GM18873 (cell line): ENCODE measurements around the gene LY6G6C.

ENCODE experiments used
- ATAC-seq: cut with Tn5 transposase; IDR thresholded peaks from one replicate; pipeline ENCODE4 v1.9.1; 2021; ENCODE audit warnings: mild to moderate bottlenecking, moderate library complexity, moderate number of reproducible peaks; ENCODE audit not compliant: unreplicated experiment, low FRiP score

Gene LY6G6C, protein sequence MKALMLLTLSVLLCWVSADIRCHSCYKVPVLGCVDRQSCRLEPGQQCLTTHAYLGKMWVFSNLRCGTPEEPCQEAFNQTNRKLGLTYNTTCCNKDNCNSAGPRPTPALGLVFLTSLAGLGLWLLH

DNA sequence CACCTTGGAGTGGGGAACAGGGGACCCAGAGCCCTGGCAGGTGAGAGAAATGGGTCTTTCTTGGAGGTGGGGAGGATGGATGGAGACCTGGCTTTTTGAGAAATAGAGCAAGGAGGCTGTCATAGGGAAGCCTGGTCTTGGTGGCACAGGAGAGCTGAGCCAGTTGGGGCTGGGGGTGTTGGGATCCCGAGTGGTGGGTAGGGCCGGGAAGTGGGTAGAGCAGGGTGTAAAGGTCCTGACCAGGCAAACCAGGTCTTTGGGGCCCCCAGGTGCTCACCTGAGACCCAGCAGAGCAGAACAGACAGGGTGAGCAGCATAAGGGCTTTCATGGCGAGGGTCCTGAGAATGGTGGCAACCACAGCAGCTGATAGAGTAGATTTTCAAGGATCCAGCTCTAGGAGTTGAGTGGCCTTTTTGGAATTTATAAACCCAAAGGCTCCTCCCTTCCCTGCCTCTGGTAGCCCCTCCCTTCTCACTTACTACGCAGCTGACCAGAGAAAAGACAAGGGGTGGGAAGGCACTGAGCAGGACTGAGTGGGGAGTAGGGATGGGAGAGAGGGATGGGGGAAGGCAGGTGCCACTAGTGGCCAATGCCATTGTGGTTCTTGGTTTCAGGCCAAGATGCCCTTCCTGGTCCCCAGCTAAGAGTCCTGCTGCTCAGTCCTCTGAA lies at the start of gene LY6G6C:
TSS of gene LY6G6C (minus strand) at position 396 of the 670 bp plus-strand sequence. CDS start at position 329, 67 bp downstream.
- no peak for ATAC-seq

DNA sequence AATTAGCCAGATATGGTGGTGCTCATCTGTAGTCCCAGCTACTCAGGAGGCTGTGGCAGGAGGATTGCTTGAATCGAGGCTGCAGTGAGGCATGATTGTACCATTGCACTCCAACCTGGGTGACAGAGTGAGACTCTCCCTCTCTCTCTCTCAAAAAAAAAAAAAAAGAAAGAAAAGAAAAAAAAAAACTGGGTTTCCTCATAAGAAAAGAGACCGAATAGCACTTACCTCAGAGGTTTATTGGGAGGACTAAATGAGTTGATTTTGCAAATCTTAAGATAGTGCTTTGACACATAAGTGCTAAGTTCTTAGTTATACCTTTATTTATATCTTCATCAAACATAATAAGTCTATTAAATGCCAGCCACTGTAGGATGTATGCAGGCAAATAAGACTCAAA lies 49.3 kb upstream of the LY6G6C start:
- no peak for ATAC-seq

DNA sequence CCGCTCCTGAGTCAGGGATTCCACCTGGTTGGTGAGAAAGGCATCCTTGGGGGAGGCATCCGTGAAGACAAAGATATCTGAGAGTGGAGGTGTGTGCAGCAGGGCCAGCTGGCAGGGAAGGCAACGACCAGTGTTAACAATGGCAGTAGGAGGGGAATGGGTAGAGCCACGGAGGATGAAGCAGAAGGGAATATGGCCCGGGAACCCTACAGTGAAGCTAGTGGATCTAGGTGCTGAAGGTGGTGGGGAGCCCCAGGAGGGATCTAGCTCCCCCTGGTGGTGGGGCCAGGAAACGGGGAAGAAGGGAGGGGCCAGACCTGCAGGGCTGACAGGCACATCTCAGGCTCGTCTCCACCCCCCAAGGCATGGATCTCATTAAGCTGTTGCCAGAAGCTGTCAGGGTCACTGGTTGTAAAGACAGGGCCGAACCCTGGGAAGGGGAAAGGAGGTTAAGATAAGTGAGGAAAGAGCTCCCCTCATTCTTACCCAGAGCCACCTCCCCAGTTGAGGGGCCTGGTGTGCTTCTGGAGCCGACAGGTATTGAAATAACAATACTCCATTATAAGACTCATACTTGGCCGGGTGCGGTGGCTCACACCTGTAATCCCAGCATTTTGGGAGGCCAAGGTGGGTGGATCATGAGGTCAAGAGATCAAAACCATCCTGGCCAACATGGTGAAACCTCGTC lies 48.3 kb upstream of the LY6G6C start:
- ATAC-seq: no peak

DNA sequence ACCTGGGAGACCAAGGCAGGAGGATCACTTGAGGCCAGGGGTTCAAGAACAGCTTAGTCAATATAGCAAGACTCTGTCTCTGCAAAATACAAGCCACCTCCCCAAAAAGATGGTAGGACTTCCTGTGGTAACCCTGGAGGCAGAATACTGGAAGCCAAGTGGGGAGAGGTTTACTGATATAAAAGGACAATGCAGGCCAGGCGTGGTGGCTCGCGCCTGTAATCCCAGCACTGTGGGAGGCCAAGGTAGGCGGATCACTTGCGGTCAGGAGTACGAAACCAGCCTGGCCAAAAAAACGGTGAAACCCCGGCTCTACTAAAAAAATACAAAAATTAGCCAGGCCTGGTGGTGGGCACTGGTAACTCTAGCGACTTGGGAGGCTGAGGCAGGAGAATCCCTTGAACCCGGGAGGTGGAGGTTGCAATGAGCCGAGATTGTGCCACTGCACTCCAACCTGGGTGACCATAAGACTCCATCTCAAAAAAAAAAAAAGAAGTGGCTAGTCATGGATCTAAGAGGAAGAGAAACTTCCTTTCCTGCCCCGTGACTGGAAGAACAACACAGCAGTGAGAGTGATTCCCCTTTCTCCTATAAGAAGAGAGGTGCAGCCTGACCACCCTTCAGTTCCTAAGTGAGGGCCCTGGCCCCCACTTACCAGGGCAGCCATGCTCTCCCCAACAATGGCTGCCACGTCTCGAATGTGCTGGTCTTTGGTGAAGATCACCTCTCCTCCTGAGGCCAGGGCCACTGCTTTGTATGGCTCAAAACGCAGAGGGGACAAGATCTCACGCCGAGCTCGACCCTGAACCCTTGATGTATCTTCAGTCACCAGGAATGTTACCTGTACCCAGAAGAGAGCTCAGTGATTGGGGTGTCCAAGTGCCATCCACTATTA lies 47.1 kb upstream of the LY6G6C start:
- no peak for ATAC-seq

DNA sequence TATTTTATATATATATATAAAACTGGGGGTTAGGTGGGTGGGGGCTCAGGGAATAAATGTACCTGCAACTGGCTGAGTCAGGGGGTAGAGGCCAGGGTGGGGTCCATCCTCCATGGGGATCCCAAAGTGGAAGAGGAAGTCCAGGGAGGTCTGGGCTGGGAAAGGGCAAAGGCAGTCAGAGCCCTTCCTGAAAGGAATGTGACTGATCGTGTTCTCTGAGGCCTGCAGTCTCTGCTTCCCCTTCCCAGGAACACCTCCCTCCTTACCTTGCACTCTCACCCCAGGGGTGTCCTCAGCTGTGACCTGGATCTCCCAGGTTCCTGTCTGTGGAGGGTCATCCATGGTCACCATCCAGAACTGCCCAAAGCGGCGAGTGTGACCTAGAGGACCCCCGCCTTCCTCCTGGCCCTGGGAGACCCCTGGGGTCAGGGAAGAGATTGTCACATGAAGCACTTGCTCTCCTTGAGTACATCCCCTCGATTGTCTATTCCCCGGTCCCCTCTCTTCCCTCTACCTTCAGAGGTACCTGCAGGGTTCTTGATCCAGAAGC lies 45.6 kb upstream of the LY6G6C start:
- no peak for ATAC-seq

- no peak for ATAC-seq
Observed at GRCh38 chr6:31765910-31766794, 44.6 kb upstream of the LY6G6C start.

DNA sequence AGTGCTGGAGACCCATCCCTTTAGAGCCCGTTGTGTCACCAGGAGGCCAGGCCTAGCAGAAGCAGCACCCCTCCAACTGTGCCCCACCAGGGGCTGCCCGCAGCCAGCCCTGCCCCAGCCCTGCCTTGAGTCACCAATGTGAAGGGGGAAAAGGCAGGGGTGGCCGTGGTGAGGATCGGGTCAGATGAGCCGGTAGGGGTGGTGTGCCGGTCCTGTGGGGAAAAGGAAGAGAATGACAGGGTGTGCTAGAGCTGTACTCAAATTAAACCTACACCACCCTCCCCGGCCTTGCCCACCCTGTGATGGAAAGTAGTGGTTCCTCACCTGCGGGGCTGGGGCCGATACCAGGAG lies 44.0 kb upstream of the LY6G6C start:
- no peak for ATAC-seq

GRCh38 chr6:31764198-31764597 lies 42.7 kb upstream of the LY6G6C start:
- ATAC-seq: no peak

DNA sequence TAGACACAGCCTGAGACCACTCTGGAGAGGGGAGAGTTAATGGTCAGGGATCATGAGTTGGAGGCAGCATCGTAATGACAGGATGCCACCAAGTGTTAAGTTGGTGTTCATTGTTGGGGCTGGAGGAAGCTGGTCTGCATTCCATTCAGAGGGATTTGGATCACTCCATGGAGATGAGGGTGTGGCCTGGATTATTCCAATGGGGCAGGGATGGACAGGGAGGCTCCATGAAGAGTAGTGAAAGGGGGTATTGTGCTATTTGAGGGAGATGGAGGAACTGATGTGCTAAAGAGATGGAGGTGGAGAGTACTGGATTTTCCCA lies 42.0 kb upstream of the LY6G6C start:
- ATAC-seq: no peak

DNA sequence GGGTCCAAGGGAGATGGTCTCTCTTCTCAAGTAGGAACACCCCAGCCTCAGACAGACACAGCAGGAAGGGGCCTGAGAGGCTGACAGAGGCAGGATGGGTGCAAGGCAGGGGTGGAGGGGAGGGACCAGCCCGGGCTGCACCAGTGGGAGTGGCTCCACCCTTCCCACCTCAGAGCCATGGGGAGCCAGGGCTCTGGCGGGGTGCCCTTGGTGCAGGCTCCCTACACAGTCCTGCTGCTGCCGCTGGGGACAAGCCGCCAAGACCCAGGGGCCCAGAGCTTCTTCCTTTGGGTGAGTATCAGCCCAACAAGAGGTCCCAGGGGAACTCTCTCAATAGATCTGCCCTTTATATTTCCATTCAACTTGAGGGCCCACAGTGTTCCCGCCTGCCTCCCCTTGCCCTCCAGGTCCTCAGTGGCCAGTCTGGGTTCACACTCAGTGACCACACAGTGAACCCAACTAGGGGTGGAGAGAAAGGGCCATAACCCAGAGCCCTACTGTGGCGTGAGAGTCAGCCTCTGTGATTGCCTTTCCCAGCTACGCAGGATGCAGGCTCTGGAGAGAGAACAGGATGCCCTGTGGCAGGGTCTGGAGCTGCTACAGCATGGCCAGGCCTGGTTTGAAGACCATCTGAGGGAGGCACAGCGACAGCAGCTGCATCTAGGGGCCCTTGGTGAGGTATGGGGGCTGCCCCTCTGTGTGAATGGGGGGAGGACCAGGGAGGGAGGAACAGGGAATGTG lies 41.5 kb upstream of the LY6G6C start:
- no peak for ATAC-seq

GRCh38 chr6:31762356-31762755 lies 40.8 kb upstream of the LY6G6C start, which contains the start of gene SAPCD1:
SAPCD1 (plus strand) TSS chr6:31762656; CDS start chr6:31763055, 399 bp downstream.
- ATAC-seq: no peak

GRCh38 chr6:31761343-31761742 lies 39.8 kb upstream of the LY6G6C start:
- ATAC-seq: no peak

DNA sequence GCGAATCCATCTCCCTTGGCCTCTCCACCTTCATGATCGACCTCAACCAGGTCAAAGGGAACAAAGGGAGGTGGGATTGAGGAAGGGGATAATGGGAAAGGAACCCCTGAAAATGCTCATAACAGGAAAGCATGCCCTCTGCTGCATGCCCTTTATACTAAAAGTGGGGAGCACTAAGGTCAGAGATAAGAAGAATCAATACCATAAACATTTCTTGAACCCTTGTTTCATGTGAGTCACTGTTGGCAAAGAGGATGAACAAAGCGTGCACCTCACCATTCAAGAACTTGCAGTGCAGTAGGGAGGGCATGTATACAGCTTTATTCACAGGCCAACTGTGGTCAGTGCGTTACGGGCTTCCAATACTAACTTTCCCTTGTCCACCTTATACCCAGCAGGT lies 39.2 kb upstream of the LY6G6C start:
- no peak for ATAC-seq

- no peak for ATAC-seq
Observed at GRCh38 chr6:31758281-31758680, 36.7 kb upstream of the LY6G6C start.

DNA sequence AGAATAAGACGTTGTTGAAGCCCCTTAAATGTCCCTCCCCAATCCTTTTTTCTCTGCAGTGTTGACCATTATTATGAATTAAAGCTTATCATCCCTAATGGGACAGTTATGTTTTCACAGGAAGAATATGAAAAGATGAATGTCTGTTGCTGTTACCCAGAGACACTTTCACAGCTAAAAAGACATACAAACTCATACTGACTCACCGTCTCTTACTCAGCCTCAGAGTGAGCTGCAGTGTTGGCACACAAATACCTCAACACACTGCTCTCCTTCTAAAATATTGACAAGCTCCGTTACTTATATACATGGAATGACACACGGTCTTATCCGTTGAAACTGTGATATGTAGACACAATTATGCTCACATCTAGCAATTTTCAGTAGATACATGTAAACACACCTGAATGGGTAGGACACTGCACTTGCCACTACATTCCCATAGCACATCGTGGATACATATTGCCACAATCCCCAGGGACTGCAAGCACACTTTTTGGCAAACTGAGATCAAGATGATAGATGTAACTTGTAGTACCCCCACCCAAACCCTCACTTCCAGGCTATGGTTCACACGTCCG lies 31.3 kb upstream of the LY6G6C start:
- no peak for ATAC-seq

DNA sequence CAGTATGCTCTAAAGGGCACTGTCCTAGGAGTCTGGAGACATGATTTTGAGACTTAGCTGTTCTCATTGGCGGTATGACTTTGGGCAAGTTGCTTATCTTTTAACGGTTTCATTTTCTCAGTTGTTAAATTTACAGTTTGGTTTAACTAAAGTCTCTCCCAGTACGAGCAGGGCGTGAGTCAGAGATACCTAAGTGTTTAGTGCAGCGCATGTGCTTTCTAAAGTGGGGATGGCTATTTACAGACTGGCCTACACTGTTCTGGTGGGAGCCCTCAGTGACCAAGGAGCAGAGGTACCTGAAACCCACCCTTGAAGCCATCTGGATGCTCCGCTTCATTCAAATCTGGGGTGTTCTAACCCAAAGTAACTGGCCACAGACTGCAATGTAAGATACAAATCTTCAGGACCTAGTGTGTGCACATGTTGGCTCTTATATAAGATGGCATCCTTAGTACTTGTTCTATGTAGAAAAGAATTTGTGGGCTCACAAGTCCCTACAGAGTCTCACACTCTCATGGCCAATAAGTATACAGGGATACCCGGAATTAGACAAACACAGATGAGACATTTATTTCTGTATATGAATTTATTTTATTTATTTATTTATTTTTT lies 29.0 kb upstream of the LY6G6C start:
- no peak for ATAC-seq

DNA sequence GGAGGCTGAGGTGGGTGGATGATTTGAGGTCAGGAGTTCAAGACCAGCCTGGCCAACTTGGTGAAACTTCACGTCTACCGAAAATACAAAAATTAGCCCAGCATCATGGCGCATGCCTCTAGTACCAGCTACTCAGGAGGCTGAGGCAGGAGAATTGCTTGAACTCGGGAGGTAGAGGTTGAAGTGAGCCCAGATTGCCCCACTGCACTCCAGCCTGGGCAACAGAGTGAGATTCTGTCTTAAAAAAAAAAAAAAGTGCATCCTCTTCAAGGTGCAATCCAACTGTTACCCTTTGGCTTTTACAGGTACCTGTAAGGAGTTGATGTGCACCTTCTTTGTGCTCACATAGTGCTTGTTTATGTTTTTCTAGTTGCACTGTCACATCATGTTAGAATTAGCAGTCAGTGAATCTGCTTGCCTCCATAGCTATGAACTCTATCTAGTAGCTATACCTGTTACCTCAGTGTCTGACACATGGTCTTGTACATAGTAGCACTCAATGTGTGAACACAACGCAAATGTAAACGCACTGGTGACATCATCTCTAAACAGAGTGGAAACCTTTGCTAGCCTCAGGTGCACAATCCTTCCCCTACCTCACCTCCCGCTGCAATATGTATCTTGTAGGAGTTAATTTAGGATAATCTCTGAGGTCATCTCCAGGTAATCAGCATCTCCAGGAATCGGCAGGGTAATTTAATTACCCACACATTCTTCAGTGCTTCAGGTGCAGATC lies 27.9 kb upstream of the LY6G6C start:
- no peak for ATAC-seq

DNA sequence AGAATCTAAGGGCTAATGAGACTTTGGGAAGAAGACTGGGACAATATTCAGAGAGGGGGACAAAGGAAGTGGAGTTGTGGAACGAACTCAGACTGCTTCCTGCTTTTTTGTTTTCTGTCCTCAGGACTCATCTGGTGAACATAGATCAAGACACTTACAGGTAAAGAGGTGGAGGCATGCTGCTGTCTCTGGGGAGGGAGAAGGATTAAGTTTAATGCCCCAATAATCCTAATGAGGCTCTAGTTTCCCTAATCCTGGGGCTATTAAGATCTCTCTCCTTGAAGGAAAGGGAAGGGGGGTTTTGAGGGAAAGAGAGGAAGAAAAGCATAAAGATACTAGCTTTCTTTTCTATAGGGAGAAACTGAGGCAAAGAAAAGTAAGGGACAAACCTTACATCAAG lies 22.9 kb upstream of the LY6G6C start:
- ATAC-seq: no peak
